ENCODE data around the gene DUSP22.

Gene DUSP22

GRCh38 chr6:353642-354614, 61.6 kb downstream of the DUSP22 start:
- no peak for DNase-seq

GRCh38 chr6:354631-355280, 62.5 kb downstream of the DUSP22 start:
- no peak for DNase-seq

GRCh38 chr6:355373-356208, 63.3 kb downstream of the DUSP22 start:
- no peak for DNase-seq

DNA sequence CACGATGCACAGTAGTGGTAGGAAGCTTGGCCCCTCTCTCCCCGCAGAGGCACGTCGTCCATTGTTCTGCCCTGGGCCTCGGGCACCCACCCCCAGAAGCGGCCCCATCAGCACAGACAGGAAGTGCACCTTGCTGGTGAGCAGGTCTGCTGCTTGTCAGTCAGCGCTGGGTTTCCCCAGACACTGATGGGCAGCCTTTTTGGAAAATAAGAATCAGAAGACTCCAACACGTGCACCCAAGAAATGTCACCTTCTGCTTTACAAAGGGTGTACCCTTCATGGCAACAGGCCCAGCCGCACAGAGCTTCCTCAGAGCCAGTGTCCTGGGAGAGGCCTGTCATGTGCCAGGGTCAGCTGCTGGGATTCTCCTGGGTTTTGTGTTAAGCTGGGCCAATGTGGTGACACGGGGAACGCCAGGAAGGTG, 64.6 kb downstream of the DUSP22 start:
- DNase-seq, result no peak

DNA sequence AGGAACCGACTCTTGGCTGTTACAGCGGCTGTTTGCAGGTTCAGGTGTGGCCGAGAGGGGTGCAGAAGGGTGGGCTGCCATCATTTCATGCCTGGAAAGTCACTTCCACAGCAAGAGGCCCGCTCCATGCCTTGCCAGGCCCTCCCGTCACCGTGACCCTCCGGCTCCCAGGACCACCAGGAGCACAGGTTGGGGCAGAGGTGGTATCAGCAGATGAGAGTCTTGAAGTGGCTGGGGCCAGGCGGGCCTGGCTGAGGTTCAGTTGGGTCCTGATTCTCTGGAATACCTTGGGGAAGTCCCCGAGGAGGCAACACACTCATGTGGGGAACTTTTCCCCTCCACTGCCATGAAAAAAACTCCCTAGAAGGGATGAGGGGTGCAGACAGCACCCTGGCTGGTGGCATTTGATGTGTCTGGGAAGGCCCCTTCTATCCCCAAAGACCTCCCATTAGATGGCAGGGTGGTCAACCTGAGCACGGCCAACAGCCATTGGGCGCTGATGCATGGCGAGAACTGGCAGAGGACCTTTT, 65.0 kb downstream of the DUSP22 start:
- DNase-seq, result no peak

DNA sequence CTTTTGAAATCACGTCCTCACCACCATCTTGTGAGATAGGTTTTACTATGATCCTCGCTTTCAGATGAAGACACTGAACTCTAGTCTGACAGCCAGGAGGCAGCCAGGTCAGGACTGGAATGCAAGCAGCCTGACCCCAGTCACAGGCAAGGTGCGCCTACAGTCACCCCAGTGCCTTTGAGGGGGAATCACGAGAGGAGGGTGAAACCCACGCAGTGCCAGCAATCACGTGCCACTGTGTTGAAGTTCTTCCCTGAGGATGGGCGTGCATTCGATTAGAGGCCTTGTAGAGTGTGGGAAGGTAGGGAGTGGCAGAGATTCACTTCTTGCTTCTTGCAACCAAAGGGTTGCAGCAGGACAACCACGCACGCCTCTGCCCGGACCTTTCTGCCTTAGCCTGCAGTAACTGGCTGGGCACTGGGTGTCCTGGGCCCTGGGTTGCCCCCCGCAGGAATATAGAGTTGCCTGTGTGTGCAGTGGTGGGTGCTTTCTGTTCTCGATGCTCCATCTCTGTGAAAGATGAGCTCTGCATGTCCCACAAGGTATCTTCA, 65.6 kb downstream of the DUSP22 start:
- DNase-seq, result no peak

DNA sequence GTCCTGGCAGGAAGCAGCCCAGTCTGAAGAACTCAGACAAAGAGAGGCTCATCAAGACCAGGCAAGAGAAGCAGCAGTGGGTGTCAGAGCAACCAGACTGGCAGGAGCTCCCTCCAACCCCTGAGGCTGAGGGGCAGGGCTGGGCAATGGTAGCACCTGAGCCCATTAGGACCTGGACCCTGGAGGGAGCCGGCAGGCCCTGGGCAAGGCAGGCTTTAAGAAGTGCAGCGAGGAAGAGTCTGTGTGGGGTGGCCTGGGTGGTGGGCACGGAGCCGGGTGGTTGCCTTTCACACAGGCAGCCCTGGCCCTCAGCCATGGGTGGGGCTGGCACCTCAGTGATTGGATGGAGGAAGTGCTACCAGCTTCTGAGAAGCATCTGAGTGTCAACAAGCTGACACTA, 66.1 kb downstream of the DUSP22 start:
- DNase-seq, result no peak

DNA sequence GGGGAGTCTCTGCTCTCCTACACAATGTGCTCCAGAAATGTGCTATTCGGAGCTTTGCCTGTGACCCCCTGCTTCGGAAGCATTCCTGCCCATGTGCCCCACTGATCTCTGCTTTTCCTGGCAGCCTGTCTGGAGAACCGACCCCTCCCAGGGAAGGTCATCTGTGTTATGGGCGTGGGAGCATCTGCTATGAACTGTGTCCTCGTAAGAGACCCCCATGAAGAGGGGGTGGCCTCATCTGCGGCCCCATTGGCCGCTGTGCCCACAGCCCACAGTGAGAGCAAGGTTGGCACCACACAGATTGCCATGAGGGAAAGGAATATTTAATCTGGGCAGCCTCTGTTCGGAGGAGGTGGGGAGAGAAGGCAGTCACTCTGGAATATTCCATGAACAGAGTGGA, 66.6 kb downstream of the DUSP22 start:
- DNase-seq, result no peak

DNA sequence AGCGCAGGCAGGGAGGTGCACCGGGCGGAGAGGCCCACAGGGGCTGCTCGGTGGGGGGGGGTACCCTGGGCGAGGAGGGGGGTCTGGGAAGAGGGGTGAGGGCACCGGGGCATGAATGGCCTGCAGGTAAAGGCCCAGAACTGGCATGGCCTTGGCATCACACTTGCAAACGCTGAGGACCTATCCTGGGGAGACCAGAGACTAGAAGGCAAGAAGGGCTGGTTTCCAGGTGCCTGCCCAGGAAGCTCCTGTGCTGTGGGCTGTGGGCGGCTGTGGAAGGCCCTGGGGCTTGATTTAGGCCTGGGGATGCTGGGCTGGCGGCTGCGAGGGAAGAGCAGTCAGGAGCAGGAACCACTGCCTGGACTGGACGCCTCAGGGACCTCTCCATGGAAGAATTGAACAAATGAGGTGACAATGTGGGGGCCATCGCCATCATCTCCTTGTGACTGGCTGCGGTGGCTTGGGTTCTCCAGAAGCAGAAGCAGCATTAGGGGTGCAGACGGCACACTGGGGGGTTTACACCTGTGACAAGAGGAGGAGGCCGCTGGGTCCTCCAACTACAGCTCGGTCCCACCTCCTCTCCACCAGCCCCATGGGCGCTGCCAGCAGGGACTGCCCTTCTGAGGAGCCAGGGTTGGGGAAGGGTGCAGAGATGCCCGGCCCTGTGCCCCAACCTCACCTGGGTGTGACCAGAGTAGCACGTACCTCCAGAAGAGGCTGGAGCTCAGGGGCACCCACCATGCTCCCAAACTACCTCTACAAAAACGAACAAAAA, 67.2 kb downstream of the DUSP22 start:
- DNase-seq, result no peak

- no peak for DNase-seq
Observed at GRCh38 chr6:360349-360748, 68.1 kb downstream of the DUSP22 start.

DNA sequence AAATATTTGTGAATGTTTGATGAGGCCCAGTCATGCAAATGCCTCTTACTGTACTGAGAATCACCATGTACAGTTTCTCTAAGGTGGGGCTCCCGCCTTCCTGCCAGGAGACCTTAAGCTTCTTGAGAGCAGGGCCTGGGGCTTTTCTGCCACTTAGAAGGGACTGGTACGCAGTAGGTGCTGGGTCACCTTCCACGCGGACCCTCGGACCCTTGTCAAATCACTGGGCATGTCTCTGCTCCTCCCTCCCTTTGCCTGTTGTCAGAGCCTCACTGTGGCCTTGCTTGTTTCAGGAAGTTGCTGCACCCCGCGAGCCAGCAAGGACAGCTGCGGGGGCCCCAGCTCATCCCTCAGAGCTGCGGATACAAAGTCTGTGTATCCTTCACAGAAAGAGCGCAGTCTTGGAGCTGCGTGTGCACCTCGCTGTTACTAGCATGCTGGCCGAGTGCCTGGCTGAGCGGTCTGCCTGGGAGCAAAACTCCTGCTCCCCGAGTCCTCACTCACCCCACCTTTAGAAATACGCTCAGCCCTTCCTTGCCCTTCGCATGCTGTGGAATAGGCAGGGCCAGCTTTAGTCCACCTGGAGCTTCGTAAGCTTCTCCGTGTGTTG, 68.6 kb downstream of the DUSP22 start:
- DNase-seq, result no peak

- no peak for DNase-seq
Observed at GRCh38 chr6:361411-362132, 69.3 kb downstream of the DUSP22 start.

- DNase-seq, result no peak
Observed at GRCh38 chr6:362231-362923, 70.1 kb downstream of the DUSP22 start.

DNA sequence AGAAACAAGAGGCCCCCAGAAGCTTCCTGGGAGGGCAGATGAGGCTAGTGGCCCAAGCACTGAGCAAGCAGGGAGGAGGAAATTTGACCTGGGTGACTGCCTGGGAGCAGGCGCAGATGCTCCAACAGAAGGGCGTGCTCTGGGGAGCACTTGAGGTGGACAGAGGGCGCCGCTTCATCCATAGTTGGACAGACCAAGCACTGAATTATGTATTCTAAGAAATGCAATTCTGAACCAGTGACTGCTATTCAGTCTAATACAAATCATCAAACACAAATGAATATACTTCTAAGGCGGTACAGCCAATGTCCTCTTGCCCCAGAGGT, 70.6 kb downstream of the DUSP22 start:
- DNase-seq, result no peak

DNA sequence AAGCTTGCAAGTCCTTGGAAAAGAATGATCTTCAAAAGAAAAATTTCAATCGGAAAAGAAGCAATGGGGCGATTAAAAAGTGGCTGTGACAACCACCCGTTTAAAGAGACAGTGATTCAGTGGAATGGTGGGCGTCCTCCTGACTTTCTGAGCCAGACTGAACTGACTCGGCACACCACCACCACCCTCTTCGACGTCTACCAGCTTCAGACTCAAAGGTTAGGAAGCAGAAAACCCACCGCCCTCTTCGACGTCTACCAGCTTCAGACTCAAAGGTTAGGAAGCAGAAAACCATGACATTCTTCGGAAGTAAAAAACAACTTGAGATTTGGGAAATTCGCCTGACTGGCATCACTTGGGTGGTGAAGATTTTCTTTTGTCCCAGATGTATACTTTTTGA, 71.0 kb downstream of the DUSP22 start:
- no peak for DNase-seq

GRCh38 chr6:363909-364308, 71.6 kb downstream of the DUSP22 start:
- no peak for DNase-seq

- DNase-seq, result no peak
Observed at GRCh38 chr6:364609-365540, 72.6 kb downstream of the DUSP22 start.

- DNase-seq, result no peak
Observed at GRCh38 chr6:365835-366234, 73.5 kb downstream of the DUSP22 start.
